ENCODE measurements around the gene KAT6B.

KAT6B gene

DNA sequence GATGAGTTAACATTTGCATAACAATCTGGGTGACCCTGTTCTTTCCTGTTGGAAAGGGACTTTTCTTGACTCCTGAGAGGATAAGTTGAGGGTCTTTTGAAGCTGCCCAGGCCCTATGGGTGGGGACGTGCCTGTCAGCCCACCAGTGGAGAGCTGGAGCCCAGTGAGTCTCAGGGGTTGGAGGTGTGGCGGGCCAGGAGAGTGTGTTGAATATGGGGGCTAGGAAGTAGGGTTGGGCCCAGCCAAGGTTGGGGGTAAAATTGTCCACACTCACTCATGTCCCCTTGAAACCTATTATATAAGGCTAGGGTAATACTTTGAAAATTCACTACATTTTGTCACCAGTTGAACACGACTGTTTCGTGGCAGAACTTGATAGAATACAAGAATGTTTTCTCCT lies 17.9 kb upstream of the KAT6B start:
- CTCF ChIA-PET: no interaction called here
- POLR2A ChIA-PET: no interaction called here

DNA sequence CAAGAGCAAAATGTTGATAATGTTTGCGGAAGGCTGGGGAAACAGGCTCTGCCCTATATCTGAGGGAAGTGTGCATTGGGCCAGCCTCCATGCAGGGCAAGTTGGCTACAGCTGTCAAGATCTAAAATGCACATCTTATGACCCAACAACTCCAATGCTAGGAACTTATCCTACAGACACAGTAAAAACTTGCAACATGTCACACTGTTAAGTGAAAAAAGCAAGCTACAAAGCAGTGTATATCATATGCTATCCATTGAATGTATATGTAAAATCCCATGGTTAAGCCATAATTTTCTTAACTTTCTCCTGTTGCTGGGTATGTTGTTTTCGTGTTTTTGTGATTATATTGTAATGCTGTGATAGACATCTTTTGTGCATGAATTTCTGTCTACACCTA lies 16.3 kb upstream of the KAT6B start:
- no peak overlapping the region for H3K4me3 ChIP-seq (ENCODE audit: control insufficient read depth in 1 of 7, extremely low read depth in 1 of 7, insufficient read depth in 4 of 7, low read depth in 2 of 7, low read length in 6 of 7)
- WGBS (ENCODE audit: insufficient coverage): 100% methylated on average over 1 of the region's 2 CpGs
- H3K4me1 ChIP-seq (ENCODE audit: control extremely low read depth in 1 of 4, control insufficient read depth in 4 of 4, insufficient read depth in 4 of 4, low read length in 3 of 4): no peaks in the 10 kb centered on the region
- POLR2A ChIA-PET: no interaction called here
- H3K27ac ChIP-seq (ENCODE audit: insufficient read depth in 1 of 2, low read depth in 1 of 2, low read length in 2 of 2, poor library complexity in 1 of 2, severe bottlenecking in 2 of 2): no peak overlapping the region
- no peak for DNase-seq
- H3K36me3 ChIP-seq (ENCODE audit: control insufficient read depth in 4 of 4, insufficient read depth in 4 of 4, low read length in 3 of 4): no peaks in the 10 kb centered on the region
- H3K9me3 ChIP-seq (ENCODE audit: control extremely low read depth in 1 of 5, control insufficient read depth in 4 of 5, insufficient read depth in 2 of 5, low read depth in 1 of 5, low read length in 4 of 5): peaks cover 0 to 5% (median 0%) of the 10 kb centered on the region in 5 experiments
- H3K27me3 ChIP-seq (replicated peaks in 2 of 5; ENCODE audit: control insufficient read depth in 4 of 5, insufficient read depth in 5 of 5, low read length in 4 of 5): no peaks in the 10 kb centered on the region
- CTCF ChIA-PET: interaction anchor here (1.5 kb wide), 1 partner anchor 71 kb away, joined by 5 read pairs; no protein-coding TSS in a partner anchor

More for the DNA sequence above, 17.9 kb upstream of the KAT6B start:
- no peak for DNase-seq
- Histone ChIP-seq H3K4me1 (ENCODE audit: control extremely low read depth in 1 of 4, control insufficient read depth in 4 of 4, insufficient read depth in 4 of 4, low read length in 3 of 4) (no peaks in the 10 kb centered on the region), H3K9me3 (ENCODE audit: control extremely low read depth in 1 of 5, control insufficient read depth in 4 of 5, insufficient read depth in 2 of 5, low read depth in 1 of 5, low read length in 4 of 5) (peaks cover 0 to 2% (median 0%) of the 10 kb centered on the region in 5 experiments), H3K4me3 (ENCODE audit: control insufficient read depth in 1 of 7, extremely low read depth in 1 of 7, insufficient read depth in 4 of 7, low read depth in 2 of 7, low read length in 6 of 7) (no peak overlapping the region), H3K36me3 (ENCODE audit: control insufficient read depth in 4 of 4, insufficient read depth in 4 of 4, low read length in 3 of 4) (no peaks in the 10 kb centered on the region), H3K27ac (ENCODE audit: insufficient read depth in 1 of 2, low read depth in 1 of 2, low read length in 2 of 2, poor library complexity in 1 of 2, severe bottlenecking in 2 of 2) (no peak overlapping the region), H3K27me3 (replicated peaks in 2 of 5; ENCODE audit: control insufficient read depth in 4 of 5, insufficient read depth in 5 of 5, low read length in 4 of 5) (no peaks in the 10 kb centered on the region)
- WGBS (ENCODE audit: insufficient coverage): 100% methylated on average over 2 of the region's 4 CpGs

DNA sequence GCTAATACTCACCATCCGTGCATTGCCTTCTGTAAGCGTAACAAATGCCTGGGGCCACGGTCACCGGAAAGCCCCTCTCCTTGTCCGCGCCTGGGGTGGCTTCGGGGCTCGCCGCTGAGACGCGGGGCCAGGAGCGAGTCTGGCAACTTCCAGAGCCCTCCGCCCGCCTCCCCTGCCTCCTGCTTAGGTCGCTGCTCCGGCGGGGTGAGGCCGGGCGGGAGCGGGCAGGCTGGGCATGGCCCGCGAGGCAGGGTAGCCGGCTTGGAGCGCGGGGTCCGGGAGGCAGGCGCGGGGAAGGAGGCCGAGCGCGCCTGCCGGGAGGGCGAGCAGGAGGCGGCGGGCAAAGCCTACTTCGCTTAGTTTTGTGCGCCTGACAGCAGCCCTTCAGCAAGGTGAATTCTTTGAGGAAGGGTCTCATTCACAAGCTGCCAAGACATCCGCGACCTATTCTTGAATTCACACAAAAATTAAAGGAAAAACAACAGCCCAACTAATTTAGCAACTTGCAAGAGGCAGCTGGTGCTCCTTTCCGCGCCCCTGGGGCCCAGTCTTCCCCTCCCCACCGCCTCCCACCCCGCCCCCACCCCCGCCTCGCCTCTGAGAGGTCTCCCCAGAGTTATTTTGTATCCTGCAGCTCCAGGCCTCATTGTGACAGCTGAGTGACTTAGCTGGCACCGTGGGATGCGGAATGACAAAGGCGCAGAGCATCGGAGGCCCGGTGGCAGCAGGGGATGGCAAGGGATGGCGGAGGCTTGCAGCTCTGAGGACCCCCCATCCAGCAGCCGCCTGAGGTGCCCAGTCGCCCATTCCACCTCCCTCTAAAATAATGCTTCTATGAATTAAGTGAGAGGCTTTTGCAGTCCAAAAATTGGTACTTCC lies 12.8 kb upstream of the KAT6B start:
- H3K4me3 ChIP-seq (ENCODE audit: control insufficient read depth in 1 of 7, extremely low read depth in 1 of 7, insufficient read depth in 4 of 7, low read depth in 2 of 7, low read length in 6 of 7): peak overlapping the region in 1 of 7 experiments; percentile 11
- ChIA-PET POLR2A (no interaction called here), CTCF (no interaction called here)
- no peaks in the 10 kb centered on the region for H3K36me3 ChIP-seq (ENCODE audit: control insufficient read depth in 4 of 4, insufficient read depth in 4 of 4, low read length in 3 of 4)
- no peak overlapping the region for H3K27ac ChIP-seq (ENCODE audit: insufficient read depth in 1 of 2, low read depth in 1 of 2, low read length in 2 of 2, poor library complexity in 1 of 2, severe bottlenecking in 2 of 2)
- H3K4me1 ChIP-seq (ENCODE audit: control extremely low read depth in 1 of 4, control insufficient read depth in 4 of 4, insufficient read depth in 4 of 4, low read length in 3 of 4): no peaks in the 10 kb centered on the region
- WGBS (ENCODE audit: insufficient coverage): 76% methylated on average over 41 of the region's 53 CpGs
- H3K27me3 ChIP-seq (replicated peaks in 2 of 5; ENCODE audit: control insufficient read depth in 4 of 5, insufficient read depth in 5 of 5, low read length in 4 of 5): no peaks in the 10 kb centered on the region
- no peak for DNase-seq
- H3K9me3 ChIP-seq (ENCODE audit: control extremely low read depth in 1 of 5, control insufficient read depth in 4 of 5, insufficient read depth in 2 of 5, low read depth in 1 of 5, low read length in 4 of 5): peaks cover 0 to 18% (median 6%) of the 10 kb centered on the region in 5 experiments

GRCh38 chr10:74814797-74815196 lies 11.6 kb upstream of the KAT6B start:
- no peaks in the 10 kb centered on the region for H3K27me3 ChIP-seq (replicated peaks in 2 of 5; ENCODE audit: control insufficient read depth in 4 of 5, insufficient read depth in 5 of 5, low read length in 4 of 5)
- CTCF ChIA-PET: interaction anchor here (0.7 kb wide), 1 partner anchor 11 kb away, joined by 4 read pairs; the partner anchor contains the start of gene KAT6B
- H3K4me3 ChIP-seq (ENCODE audit: control insufficient read depth in 1 of 7, extremely low read depth in 1 of 7, insufficient read depth in 4 of 7, low read depth in 2 of 7, low read length in 6 of 7): no peak overlapping the region
- H3K9me3 ChIP-seq (ENCODE audit: control extremely low read depth in 1 of 5, control insufficient read depth in 4 of 5, insufficient read depth in 2 of 5, low read depth in 1 of 5, low read length in 4 of 5): peaks cover 0 to 18% (median 6%) of the 10 kb centered on the region in 5 experiments
- DNase-seq: no peak
- POLR2A ChIA-PET: no interaction called here
- H3K4me1 ChIP-seq (ENCODE audit: control extremely low read depth in 1 of 4, control insufficient read depth in 4 of 4, insufficient read depth in 4 of 4, low read length in 3 of 4): no peaks in the 10 kb centered on the region
- no peak overlapping the region for H3K27ac ChIP-seq (ENCODE audit: insufficient read depth in 1 of 2, low read depth in 1 of 2, low read length in 2 of 2, poor library complexity in 1 of 2, severe bottlenecking in 2 of 2)
- H3K36me3 ChIP-seq (ENCODE audit: control insufficient read depth in 4 of 4, insufficient read depth in 4 of 4, low read length in 3 of 4): no peaks in the 10 kb centered on the region

GRCh38 chr10:74816824-74817498 lies 9.4 kb upstream of the KAT6B start:
- no peaks in the 10 kb centered on the region for H3K36me3 ChIP-seq (ENCODE audit: control insufficient read depth in 4 of 4, insufficient read depth in 4 of 4, low read length in 3 of 4)
- no peak overlapping the region for H3K4me3 ChIP-seq (ENCODE audit: control insufficient read depth in 1 of 7, extremely low read depth in 1 of 7, insufficient read depth in 4 of 7, low read depth in 2 of 7, low read length in 6 of 7)
- POLR2A ChIA-PET: no interaction called here
- no peaks in the 10 kb centered on the region for H3K27me3 ChIP-seq (replicated peaks in 2 of 5; ENCODE audit: control insufficient read depth in 4 of 5, insufficient read depth in 5 of 5, low read length in 4 of 5)
- peaks cover 0 to 7% (median 5%) of the 10 kb centered on the region in 4 experiments for H3K4me1 ChIP-seq (ENCODE audit: control extremely low read depth in 1 of 4, control insufficient read depth in 4 of 4, insufficient read depth in 4 of 4, low read length in 3 of 4)
- WGBS (ENCODE audit: insufficient coverage): 100% methylated on average over 3 of the region's 4 CpGs
- H3K27ac ChIP-seq (ENCODE audit: insufficient read depth in 1 of 2, low read depth in 1 of 2, low read length in 2 of 2, poor library complexity in 1 of 2, severe bottlenecking in 2 of 2): no peak overlapping the region
- peaks cover 0 to 15% (median 6%) of the 10 kb centered on the region in 5 experiments for H3K9me3 ChIP-seq (ENCODE audit: control extremely low read depth in 1 of 5, control insufficient read depth in 4 of 5, insufficient read depth in 2 of 5, low read depth in 1 of 5, low read length in 4 of 5)
- DNase-seq: peak in 2 of 3 donors; percentile 39 to 53
- CTCF ChIA-PET: no interaction called here

GRCh38 chr10:74821501-74821900 lies 4.9 kb upstream of the KAT6B start:
- no peak overlapping the region for H3K4me3 ChIP-seq (ENCODE audit: control insufficient read depth in 1 of 7, extremely low read depth in 1 of 7, insufficient read depth in 4 of 7, low read depth in 2 of 7, low read length in 6 of 7)
- peaks cover 8 to 35% (median 26%) of the 10 kb centered on the region in 4 experiments for H3K4me1 ChIP-seq (ENCODE audit: control extremely low read depth in 1 of 4, control insufficient read depth in 4 of 4, insufficient read depth in 4 of 4, low read length in 3 of 4)
- CTCF ChIA-PET: interaction anchor here (1.2 to 1.6 kb wide), 5 partner anchors 41 to 201 kb away, joined by 3 to 5 read pairs (median 4); no protein-coding TSS in a partner anchor
- no peaks in the 10 kb centered on the region for H3K36me3 ChIP-seq (ENCODE audit: control insufficient read depth in 4 of 4, insufficient read depth in 4 of 4, low read length in 3 of 4)
- WGBS (ENCODE audit: insufficient coverage): 48% methylated on average over 3 of the region's 3 CpGs
- DNase-seq: no peak
- POLR2A ChIA-PET: no interaction called here
- H3K27me3 ChIP-seq (replicated peaks in 2 of 5; ENCODE audit: control insufficient read depth in 4 of 5, insufficient read depth in 5 of 5, low read length in 4 of 5): no peaks in the 10 kb centered on the region
- H3K9me3 ChIP-seq (ENCODE audit: control extremely low read depth in 1 of 5, control insufficient read depth in 4 of 5, insufficient read depth in 2 of 5, low read depth in 1 of 5, low read length in 4 of 5): peaks cover 0 to 9% (median 6%) of the 10 kb centered on the region in 5 experiments
- no peak overlapping the region for H3K27ac ChIP-seq (ENCODE audit: insufficient read depth in 1 of 2, low read depth in 1 of 2, low read length in 2 of 2, poor library complexity in 1 of 2, severe bottlenecking in 2 of 2)

GRCh38 chr10:74822101-74822500 lies 4.3 kb upstream of the KAT6B start:
- POLR2A ChIA-PET: interaction anchor here (0.7 kb wide), 1 partner anchor 95 kb away, joined by 3 read pairs; no protein-coding TSS in a partner anchor
- Histone ChIP-seq H3K4me3 (ENCODE audit: control insufficient read depth in 1 of 7, extremely low read depth in 1 of 7, insufficient read depth in 4 of 7, low read depth in 2 of 7, low read length in 6 of 7) (no peak overlapping the region), H3K36me3 (ENCODE audit: control insufficient read depth in 4 of 4, insufficient read depth in 4 of 4, low read length in 3 of 4) (no peaks in the 10 kb centered on the region), H3K4me1 (ENCODE audit: control extremely low read depth in 1 of 4, control insufficient read depth in 4 of 4, insufficient read depth in 4 of 4, low read length in 3 of 4) (peaks cover 8 to 36% (median 27%) of the 10 kb centered on the region in 4 experiments), H3K27me3 (replicated peaks in 2 of 5; ENCODE audit: control insufficient read depth in 4 of 5, insufficient read depth in 5 of 5, low read length in 4 of 5) (no peaks in the 10 kb centered on the region), H3K27ac (ENCODE audit: insufficient read depth in 1 of 2, low read depth in 1 of 2, low read length in 2 of 2, poor library complexity in 1 of 2, severe bottlenecking in 2 of 2) (no peak overlapping the region), H3K9me3 (ENCODE audit: control extremely low read depth in 1 of 5, control insufficient read depth in 4 of 5, insufficient read depth in 2 of 5, low read depth in 1 of 5, low read length in 4 of 5) (peaks cover 0 to 4% (median 1%) of the 10 kb centered on the region in 5 experiments)
- DNase-seq: no peak
- CTCF ChIA-PET: interaction anchor here (0.5 to 1.6 kb wide), 6 partner anchors 42 to 200 kb away, joined by 3 to 5 read pairs (median 4); no protein-coding TSS in a partner anchor
- 67% methylated on average over 2 of the region's 2 CpGs for WGBS (ENCODE audit: insufficient coverage)

Data from common myeloid progenitor, CD34-positive (primary cell).